ENCODE data around the gene MUC4.

MUC4 gene, protein sequence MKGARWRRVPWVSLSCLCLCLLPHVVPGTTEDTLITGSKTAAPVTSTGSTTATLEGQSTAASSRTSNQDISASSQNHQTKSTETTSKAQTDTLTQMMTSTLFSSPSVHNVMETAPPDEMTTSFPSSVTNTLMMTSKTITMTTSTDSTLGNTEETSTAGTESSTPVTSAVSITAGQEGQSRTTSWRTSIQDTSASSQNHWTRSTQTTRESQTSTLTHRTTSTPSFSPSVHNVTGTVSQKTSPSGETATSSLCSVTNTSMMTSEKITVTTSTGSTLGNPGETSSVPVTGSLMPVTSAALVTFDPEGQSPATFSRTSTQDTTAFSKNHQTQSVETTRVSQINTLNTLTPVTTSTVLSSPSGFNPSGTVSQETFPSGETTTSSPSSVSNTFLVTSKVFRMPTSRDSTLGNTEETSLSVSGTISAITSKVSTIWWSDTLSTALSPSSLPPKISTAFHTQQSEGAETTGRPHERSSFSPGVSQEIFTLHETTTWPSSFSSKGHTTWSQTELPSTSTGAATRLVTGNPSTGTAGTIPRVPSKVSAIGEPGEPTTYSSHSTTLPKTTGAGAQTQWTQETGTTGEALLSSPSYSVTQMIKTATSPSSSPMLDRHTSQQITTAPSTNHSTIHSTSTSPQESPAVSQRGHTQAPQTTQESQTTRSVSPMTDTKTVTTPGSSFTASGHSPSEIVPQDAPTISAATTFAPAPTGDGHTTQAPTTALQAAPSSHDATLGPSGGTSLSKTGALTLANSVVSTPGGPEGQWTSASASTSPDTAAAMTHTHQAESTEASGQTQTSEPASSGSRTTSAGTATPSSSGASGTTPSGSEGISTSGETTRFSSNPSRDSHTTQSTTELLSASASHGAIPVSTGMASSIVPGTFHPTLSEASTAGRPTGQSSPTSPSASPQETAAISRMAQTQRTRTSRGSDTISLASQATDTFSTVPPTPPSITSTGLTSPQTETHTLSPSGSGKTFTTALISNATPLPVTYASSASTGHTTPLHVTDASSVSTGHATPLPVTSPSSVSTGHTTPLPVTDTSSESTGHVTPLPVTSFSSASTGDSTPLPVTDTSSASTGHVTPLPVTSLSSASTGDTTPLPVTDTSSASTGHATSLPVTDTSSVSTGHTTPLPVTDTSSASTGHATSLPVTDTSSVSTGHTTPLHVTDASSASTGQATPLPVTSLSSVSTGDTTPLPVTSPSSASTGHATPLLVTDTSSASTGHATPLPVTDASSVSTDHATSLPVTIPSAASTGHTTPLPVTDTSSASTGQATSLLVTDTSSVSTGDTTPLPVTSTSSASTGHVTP (N-terminal part only)

DNA sequence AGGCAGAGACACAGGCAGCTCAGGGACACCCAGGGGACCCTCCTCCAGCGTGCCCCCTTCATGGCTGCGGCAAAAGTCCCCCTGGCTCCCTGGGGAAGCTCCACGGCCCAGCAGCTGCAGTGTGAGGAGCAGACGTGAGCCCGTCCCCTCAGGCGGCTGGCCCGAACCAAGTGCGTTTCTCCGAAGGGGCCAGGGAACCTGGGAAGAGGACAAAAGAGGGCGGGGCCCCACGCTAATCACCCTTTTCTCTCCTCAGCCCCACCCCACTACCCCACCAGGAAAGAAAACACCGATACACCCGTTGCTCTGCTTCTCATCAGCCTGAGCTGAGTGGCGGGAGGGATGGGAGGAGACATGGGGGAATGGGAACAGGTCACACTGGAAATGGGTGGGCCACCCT lies at the start of gene MUC4:
MUC4 (minus strand) TSS at position 174 of the 400 bp plus-strand sequence; CDS start at position 62, 112 bp downstream.
- DNase-seq = no peak

DNA sequence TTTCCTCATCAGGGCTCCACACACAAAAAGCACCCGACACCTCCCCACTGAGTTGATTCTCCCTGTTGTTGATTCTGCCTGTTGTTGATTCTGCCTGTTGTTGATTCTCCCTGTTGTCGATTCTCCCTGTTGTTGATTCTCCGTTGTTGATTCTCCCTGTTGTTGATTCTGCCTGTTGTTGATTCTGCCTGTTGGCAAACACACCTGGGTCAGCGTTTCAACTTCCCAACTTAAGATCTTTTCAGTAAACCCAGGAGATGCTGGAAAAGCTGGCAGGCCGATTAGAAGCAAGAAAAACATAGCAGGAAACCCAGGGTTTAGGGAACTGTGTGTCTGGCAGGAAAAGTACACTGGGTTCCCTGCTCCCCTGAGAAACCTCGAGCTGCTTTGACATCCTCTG lies 48.7 kb upstream of the MUC4 start:
- no peak for DNase-seq

DNA sequence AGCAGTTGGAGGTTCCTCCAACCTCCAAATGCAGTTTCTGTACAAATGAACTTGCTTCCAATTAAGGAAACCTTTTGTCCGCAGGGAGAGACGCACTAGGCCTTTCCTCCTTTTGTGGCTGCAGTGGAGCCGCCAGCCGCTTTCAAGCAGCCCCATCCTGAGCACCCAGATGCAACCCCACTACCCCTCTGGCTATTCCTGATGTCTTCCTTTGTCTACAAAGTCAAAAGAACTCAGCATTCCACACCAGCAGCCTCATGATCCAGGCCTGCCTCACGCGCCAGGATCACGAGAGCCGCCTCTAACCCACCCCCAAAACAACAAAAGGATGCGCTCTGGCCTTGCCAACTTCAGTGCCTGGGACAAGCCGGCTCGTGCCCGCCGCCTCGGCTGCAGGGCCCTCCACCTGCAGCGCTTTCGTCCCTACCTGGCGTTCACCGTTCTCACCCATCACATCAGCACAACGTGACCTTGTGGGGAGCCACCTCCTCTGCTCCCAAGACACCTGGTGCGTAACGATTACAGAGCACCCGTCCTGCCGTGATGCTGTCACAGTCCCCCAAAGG lies 48.2 kb upstream of the MUC4 start:
- DNase-seq = no peak

DNA sequence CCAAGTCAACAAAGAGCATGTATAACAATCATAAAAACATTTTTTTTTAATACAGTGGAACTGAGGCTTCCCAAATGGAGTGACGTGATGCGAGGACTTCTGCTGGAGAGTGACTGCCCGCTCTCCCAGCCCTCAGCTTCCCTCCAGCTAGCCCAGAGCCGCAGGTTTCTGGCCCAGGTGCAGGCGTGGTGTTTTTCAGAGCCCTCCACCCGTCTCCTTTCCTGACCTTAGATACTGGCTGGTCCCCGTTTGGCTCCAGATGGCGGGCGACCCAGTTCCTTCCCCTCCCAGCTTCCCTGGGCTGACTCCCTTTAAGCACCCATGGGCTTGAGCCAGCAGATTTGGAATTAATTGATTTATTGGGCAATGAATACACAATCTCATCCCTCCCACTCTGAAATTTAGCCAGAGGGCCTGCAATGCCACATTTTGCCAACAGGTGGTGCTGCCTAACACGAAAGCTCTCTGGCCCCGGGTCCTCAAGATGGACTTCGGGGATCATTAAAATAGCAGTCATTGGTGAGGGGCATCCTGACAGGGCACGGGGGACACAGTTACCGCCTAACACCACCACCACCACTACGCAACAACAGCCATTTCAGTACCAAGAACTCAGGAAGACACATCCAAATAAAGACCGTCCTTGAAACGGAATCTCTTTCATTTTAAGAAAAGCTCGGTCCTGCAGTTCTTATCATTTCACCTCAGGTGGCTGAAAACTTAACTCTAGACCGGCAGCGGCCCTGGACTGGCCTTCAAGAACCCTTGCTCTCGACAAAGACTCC lies 47.5 kb upstream of the MUC4 start:
- peak; percentile 79 for DNase-seq

DNA sequence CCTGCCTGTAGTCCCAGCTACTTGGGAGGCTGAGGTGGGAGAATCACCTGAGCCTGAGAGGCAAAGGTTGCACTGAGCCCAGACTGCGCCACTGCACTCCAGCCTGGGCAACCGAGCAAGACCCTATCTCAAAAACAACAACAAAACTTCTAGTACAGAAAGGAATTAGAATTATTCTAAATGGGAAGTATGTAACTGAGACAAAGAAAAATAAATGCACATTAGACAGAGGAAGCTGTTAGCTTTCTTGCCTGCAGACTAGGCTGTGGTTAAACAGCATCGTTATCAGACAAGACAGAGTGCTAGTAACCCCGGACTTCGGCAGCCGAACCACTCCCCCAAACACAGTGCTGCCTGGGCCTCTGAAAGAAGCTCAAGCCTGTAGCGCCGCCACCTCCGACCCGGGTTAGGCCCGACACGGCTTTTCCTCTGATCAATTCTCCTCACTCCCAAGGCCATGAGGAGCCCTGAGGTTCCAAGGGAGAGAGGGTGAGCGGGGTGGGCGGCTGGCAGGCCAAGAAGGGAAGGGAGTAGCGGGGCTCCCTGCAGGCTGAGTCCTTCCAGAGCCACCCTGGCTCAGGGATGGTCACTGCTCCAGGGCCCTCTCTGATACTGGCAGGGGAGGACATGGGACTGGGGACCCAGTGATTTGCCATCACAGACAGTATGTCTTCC lies 44.8 kb upstream of the MUC4 start:
- no peak for DNase-seq

DNA sequence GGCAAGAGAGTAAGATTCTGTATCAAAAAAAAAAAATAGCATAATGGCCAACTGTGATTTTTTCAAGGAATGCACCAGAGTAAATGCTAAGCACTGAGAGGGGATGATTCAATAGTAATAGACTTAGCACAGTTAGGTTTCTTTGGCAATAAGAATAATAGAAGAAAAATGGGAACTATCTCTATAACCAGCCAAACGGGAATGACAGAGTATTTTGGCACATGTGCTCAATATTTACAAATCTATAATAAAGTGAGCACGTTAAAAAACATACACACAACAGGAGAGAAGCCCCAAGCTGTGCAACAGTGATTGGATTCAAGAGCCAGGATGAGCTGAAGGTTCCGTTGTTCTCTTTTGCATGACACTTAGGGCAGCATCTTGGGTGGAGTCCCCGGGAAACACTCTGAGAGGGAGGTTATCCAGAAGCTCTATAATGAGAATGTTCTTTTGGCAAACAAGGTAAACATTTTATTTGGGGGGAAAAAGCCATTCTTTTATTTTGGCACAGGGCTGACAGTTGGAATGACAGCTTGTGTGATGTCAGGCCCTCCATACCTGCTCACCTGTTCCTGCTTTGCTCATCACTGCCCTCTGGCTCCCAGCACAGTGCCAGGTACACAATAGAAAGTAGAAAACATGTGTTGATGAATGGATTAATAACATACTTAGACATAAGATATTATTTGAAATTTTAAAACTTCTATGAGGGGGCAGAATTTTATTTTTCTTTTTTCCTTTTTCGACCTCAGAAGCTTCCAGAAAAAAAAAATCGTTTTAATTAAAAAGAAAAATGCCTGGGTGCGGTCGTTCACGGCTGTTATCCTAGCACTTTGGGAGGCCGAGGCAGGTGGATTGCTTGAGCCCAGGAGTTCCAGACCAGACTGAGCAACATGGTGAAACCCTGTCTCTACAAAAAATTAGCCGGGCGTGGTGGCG lies 44.0 kb upstream of the MUC4 start:
- DNase-seq = no peak

DNA sequence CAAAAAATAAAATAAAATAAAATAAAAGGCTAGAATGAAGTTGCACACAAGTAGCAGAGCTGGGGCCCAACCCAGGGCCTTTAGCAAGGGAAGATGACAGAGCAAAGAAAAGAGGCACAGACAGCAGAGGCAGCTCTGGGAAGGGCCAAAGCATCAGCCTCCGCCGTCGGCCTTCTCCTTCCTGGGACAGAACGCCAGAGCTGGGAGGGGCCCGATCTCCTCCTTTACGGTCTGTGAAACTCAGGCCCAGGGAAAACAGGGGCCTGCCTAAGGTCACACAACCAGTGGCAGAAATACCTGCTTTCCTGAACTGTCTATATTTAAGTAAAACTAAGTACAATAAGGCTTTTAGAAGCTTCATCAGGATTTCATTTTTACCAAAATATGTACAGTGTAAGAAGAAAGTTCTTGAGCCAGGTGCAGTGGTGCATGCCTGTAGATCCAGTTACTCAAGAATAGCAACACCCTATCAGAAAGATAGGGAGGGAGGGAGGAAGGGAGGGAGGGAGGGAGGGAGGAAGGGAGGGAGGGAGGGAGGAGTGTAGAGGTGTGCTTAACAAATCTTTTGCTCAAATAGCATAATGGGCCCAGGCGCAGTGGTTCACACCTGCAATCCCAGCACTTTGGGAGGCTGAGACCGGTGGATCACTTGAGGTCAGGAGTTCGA lies 43.0 kb upstream of the MUC4 start:
- DNase-seq = no peak

DNA sequence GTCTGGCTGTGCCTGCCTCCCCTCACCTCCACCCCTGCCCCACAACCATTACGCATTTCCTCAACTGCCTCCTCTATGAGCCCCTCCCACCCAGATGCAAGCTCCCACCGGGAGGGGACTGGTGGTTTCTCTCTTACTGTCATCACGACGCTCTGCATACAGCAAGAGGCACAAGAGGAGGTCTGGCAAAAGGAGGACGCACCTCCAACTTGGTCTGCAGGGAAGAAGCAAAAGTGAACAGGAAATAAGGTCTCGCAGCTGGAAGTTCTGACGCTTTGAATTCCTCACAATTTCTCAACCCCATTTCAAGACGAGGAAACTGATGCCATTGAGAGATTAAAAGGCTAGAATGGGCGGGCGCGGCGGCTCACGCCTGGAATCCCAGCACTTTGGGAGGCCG lies 42.3 kb upstream of the MUC4 start:
- no peak for DNase-seq

DNA sequence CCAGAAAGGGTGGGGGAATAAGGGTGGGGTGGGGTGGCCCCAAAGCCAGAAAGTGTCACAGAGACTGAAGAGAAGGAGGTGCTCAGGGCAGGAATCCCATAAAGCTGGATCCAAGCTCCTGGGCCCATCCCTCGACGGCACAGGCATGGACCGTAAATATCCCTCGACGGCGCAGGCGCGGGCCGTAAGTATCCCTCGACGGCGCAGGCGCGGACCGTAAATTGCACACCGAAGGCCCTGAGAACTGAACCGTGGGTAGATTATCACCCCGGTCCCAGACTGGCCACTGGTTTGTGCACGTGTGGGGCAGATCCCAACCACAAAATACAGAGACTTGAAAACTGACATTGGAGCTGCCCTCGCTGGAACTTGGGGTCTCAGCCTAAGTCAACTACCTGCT lies 41.3 kb upstream of the MUC4 start:
- no peak for DNase-seq

DNA sequence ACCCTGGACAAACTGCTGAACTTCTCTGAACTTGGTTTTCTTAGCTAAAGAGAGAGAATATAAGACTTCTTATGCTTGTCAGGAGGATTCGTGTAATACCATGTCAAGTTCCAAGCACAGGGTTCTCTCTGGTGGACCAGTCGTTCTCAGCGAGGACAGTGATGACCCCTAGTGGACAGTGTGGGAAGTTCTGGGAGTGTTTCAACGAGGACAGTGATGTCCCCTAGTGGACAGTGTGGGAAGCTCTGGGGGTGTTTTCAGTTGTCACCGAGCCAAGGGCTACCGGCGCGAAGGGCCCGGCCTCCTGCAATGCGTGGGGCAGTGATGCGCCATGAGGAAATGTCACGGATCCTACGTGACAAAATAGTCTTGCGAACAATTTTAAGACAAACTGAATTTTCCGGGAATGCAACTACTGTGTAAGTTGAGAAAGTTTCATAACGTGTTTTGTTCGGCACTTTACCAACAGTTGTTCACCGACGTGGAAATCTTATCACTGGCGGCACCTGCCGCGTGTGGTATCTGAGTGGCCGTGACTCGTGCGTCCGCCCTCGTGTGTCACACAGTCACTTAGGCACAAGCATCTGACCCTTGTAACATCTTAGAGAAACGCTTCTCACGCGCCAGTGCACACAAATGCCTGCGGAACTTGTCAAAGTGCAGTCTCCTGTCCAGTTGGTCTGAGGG lies 39.3 kb upstream of the MUC4 start:
- DNase-seq = peak; percentile 91

DNA sequence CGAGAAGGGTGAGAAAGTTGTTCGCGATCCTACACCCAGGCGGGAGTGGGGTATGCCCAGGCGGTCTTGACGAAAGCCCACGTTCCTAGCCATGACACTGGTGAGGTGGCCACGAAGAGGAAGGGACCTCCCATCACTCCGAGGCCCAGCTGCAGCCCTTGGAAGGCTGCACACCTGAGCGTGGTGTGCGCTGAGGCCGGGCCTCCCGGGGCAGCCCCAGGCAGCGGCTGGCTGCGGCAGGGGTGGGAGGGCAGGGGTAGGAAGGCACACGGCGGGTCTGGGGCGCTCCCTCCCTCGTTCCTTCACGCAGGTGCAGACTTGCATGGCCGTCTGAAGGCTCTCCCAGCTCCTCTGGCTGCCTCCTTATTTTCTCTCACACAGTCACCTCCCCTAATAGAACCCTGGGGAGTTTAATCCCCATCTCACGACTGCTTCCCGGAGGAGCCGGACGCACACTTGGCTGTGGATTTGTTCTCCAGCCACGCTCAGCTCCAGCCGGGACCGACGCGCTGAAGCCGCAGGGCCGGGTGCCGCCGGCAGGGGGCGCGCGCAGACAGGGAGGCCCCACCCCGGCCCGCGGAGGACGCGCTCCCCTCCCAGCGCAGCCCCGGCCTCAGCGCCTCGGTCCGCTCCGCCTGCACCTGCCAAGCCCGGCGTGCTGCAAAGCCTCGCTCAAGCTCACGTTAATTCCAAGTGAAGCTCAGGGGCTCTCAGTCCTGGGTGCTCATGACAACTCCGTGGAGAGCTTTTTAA lies 37.8 kb upstream of the MUC4 start:
- DNase-seq = no peak

DNA sequence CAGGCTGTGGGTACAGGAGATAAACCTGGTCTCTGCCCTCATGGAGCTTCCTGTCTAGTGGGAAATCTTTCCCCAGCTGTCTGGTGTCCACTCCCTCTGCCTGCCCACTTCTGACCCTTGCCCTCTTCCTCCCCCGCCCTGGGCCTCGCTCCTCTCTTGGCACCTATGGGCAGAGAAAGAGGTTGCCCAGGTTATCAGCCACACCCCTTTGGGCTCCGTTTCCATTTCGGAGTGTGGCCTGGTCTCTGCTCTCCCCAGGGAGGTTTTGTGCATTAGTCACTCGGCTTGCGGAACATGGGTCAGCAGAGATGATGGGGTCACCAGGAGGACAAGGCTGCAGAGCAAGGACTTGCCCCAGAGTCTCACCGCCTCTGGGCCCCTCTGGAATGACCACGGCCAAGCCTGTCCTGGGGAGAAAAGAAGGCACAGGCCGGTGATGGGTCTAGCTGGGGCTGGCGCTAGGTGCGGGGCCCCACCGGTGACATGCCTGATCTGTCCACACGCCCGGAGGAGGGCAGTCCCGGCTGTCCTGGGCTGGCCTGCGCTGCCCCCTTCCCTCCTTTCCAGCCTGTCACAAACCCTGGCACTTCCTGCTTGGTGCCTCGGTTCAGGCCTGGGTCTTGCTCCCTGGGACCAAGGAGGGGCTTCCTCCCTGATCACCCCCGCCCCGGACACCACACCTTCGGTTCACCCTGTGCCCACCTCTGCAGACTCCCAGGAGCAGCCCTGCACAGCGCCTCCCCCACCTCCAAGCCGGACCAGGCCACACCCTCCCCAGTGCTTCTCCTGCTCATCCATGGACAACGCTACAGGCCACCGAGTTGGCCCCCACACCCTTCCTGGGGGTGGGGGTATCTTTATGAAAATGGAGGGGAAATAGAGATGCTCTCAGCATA lies 35.6 kb upstream of the MUC4 start:
- no peak for DNase-seq

DNA sequence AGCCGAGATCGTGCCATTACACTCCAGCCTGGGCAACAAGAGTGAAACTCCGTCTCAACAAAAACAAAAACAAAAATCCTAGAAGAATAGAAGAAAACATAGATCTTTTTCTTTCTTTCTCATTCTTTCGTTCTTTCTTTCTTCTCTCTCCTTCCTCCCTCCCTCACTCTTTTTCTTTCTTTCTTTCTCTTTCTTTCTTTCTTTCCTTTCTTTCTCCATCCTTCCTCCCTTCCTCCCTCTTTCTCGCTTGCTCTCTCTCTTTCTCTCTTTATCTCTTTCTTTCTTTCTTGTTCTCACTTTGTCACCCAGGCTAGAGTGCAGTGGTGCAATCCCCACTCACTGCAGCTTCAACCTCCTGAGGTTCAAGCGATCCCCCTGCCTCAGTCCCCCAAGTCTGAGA lies 33.8 kb upstream of the MUC4 start:
- DNase-seq = no peak

DNA sequence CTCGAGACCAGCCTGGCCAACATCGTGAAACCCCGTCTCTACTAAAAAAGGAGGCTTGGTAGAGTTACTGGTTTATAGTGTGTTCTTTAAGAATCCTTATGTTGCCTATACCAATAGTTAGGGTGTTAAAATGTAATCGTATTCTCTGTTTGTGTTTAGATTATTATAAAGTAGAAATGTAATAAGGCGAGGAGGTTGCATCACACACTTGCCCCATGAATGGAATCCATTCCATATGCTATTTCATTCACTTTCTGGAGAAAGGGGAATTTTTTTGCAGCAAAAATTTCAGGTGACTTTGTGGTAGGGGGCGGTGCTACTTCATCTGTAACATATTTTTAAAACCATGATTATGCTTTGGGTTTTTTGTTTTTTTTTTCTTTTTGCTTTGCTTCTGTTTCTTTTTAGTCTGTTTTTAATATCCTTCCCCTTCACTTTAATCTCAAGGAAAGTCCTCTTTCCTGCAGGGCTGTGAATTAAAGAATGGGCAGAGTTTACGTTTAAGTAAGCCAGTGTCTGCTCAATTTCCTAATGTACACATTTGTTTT lies 33.0 kb upstream of the MUC4 start:
- DNase-seq = no peak

DNA sequence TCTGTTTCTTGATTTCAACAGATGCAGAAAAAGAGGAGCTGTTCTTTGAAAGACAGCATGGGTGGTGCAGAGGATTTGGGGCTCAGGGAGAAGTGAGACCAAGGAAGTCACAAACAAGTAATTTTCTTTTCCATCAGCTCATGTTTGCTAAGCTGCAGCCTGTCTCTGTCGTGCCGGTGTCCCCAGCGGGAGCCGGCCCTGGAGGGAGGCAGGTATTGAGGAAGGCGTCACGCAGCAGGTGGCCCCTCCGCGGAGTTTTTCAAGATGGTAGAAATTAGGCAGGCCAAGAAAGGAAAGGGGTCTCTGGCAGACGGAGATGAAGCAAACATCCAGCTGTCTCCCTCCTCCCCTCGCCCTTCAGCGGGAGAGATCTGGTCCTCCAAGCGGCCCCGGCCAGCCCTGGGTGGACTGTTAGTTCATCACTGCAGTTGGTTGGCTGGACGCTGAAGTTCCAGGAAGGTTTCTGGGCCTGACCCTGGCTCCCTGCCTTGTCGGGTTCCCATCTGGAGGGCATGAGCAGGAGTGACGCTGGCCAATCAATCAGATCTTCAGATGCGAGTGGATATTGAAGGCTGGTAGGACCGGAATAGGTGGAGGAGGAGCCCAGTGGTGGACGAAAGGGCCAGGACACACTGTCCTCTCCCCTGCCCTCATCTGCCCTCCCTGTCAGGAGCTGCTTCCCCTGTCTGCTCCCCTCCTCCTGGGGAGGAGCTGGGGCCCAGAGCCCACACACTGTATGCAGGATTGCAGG lies 27.7 kb upstream of the MUC4 start:
- DNase-seq = no peak

DNA sequence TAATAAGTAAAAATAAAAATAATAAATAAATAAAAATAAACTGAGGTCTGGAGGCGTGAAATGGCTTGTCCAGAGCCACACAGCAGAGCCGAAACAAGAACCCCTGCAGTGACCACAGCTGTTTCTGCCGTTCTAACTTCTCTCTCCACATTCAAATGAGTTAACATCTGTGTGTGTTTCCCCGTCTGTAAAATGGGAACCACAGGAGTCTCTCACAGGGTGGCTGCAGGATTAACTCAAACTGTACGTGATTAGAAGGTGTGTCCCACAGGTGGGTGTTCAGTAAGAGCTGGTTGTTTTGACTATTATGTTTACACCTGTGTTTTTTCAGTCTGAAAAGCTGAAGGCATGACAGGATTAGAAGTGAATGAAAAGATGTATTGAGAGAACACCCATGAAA lies 27.0 kb upstream of the MUC4 start:
- DNase-seq = no peak
